CD4-positive, alpha-beta T cell treated with Interleukin-2 at 100 ng/mL for 4 hours (primary cell): ENCODE measurements around the gene PRF1.
"Not testable (repeated sequence)": the region's sequence is repeated elsewhere in the genome, so short reads cannot be mapped to it uniquely, and the experiment has no call there.

Source experiments
- DNase-seq: peaks from one replicate; pipeline ENCODE4 v3.0.0-alpha.2; 2020; ENCODE audit warnings: low spot score

Gene PRF1

DNA sequence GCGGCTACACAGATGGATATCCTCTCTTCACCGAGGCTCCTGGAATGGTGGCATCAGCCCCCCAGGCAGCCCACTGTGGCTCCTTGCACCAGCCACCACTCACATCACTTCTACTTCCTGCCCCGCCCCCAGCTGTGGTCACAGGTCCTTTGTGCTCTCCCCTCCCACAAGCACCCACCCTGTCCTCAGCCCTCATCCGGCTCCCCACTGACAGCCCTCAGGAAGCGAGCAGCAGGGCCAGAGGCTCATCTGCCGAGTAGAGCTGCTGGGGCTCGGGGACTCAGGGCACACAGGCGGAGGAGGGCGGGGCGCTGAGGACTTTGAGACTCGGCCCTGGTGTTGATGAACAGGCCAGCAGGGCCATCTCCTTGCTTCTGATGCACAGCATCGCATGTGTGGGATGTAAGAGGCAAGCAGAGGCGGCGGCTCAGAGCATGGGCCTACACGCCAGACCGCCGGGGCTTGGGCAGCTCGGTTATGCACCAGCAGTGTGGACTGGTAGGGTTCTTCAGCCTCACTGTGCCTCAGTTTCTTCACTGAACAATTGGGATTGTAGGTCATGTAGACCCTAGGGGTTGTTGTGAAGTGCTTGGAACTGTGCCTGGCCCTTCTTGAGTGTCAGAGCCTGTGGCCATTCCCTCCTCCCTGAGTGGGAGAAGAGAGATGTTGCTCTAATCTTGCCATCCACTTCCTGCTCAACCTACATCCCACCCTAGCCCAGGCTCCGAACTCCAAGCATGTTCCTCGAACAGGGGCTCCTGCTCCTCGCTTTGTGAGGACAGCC, at the start of gene PRF1:
Gene PRF1 (minus strand): TSS at position 77 of the 784 bp plus-strand sequence. CDS start 1,839 bp downstream, outside the sequence.
- peak; percentile 80 for DNase-seq

DNA sequence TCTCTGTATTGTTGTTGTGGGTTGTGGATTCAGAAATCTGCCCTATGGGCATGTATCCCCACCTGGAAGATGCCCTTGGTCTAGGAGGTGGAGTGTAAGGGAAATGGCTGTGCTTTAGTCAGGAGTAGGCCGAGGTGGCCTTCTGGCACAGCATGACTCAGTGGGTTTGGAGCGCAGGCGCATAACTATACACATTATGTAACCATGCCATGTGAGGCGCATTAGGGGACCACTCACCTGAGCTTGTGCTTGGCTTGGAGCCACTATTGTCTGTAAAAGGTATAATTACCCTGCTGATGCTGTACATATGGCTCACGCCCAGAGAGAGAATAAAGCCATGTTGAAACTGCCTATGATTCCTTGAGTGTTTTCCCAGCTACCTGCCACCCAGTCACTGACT, 49.1 kb upstream of the PRF1 start:
- no peak for DNase-seq

DNA sequence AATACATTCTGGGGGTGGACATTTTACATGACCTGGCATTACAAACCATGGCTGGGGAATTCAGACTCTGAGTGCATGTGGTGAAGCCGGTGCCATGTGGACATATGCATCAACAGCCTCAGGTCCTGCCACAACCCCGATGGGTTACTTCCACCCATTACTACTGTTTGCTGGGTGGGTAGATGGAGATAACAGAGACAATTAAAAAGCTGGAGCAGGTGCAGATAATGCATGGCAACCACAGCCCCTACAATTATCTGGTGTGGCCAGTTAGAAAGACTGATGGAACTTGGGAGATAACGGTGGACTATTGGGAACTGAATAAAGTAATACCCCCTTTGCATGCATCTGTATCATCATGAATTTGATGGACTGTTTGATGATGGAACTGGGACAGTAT, 48.2 kb upstream of the PRF1 start:
- no peak for DNase-seq

DNA sequence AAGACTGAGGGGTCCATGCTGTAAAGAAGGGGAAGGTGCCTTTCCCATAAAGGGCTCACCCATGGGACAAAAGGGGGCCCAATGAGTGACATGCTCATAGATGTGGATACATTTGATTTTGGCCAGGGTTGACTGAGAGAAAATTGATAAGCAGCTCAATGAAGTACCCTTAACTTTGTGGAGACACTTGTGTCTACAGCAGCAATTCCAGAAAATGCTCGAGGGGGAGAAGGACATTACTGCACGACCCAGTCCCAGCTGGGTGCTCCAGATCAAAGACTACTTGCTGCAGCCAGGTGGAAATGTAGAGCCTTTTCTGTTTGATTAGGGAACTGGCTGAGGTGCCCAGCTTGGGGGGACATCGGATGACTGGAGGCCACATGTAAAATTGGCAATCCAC, 47.6 kb upstream of the PRF1 start:
- no peak for DNase-seq

DNA sequence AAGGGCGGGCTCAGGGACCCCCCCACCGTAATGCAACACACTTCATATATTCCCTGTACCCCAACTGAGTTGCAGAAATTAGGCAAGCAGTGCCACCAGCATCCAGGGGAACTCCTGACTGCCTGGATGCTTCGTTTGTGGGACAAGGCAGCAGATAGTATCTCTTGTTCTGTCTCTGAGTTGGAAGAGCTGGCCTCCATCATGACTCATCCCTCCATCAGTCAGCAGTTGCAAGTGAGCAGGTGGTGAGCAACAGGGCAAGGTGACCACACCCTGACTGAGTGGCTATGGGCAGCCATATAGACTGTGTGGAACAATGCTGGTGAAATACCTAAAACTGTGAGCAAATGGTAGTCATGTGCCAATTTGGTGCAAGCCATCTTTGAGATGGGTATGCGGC, 47.0 kb upstream of the PRF1 start:
- DNase-seq = no peak

DNA sequence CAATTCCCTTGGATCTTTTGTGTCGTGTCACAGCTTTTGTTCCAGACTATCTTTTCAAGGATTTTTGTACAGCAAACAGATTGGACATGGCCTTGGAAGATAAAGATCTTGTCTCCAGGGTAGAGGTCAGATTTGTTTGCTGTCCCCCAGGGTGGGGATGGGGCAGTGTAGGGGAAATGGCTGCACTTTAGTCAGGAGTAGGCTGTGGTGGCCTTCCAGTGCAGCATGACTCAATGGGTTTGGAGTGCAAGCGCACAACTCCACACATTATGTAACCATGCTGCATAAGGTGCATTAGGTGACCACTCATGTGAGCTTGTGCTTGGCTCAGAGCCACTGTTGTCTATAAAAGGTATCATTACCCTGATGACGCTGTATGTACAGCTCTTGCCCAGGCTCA, 45.9 kb upstream of the PRF1 start:
- no peak for DNase-seq

DNA sequence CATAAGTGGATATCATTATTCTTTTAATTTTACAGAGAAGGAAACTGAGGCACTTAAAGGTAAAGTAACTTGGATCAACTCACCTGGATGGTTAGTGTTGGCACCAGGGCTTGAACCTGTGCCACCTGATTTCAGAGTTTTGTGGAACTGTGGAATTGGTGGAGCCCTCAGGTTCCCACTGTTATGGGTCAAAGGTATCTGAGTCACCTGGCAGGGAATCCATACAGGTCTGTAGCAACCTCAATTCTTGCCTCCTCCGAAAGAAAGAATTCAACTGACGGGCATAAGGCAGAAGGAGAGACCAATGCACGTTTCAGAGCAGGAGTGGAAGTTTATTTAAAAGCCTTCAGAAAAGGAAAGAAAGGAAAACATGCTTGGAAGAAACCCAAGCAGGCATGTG, 44.5 kb upstream of the PRF1 start:
- no peak for DNase-seq

DNA sequence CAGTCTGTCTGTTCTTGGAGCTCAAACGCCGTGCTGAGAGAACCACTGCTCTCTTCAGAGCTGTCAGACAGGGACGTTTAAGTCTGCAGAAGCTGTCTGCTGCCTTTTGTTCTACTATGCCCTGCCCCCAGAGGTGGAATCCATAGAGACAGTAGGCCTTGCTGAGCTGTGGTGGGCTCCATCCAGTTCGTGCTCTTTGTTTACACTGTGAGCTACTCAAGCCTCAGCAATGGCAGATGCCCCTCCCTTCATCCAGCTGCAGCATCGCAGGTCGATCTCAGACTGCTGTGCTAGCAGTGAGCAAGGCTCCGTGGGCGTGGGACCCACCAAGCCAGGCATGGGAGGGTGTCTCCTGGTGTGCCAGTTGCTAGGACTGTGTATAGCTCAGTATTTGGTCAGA, 42.4 kb upstream of the PRF1 start:
- not testable (repeated sequence) for DNase-seq

DNA sequence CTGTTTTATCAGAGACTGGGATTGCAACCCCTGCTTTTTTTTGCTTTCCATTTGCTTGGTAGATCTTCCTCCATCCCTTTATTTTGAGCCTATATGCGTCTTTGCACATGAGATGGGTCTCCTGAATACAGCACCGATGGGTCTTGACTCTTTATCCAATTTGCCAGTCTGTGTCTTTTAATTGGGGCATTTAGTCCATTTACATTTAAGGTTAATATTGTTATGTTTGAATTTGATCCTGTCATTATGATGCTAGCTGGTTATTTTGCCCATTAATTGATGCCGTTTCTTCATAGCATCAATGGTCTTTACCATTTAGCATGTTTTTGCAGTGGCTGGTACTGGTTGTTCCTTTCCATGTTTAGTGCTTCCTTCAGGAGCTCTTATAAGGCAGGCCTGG, 40.7 kb upstream of the PRF1 start:
- not testable (repeated sequence) for DNase-seq

DNA sequence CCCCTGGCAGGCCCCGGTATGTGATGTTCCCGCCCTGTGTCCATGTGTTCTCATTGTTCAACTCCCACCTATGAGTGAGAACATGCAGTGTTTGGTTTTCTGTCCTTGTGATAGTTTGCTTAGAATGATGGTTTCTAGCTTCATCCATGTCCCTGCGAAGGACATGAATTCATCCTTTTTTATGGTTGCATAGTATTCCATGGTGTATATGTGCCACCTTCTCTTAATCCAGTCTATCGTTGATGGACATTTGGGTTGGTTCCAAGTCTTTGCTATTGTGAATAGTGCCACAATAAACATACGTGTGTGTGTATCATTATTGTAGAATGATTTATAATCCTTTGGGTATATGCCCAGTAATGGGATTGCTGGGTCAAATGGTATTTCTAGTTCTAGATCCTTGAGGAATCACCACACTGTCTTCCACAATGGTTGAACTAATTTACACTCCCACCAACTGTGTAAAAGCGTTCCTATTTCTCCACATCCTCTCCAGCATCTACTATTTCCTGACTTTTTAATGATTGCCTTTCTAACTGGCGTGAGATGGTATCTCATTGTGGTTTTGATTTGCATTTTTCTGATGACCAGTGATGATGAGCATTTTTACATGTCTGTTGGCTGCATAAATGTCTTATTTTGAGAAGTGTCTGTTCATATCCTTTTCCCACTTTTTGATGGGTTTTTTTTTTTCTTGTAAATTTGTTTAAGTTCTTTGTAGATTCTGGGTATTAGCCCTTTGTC, 37.3 kb upstream of the PRF1 start:
- DNase-seq = not testable (repeated sequence)

DNA sequence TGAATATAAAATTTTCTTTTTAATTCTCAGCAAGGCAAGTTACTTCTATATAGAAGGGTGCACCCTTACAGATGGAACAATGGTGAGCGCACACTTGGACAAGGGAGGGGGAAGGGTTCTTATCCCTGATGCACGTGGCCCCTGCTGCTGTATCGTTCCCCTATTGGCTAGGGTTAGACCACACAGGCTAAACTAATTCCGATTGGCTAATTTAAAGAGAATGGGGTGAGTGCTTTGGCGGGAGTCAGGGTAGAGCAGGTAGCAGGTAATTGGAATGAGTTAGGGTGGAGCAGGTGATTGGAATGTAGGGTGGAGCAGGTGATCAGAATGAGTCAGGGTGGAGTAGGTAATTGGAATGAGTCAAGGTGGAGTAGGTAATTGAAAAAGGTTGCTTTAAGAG, 32.0 kb upstream of the PRF1 start:
- not testable (repeated sequence) for DNase-seq

DNA sequence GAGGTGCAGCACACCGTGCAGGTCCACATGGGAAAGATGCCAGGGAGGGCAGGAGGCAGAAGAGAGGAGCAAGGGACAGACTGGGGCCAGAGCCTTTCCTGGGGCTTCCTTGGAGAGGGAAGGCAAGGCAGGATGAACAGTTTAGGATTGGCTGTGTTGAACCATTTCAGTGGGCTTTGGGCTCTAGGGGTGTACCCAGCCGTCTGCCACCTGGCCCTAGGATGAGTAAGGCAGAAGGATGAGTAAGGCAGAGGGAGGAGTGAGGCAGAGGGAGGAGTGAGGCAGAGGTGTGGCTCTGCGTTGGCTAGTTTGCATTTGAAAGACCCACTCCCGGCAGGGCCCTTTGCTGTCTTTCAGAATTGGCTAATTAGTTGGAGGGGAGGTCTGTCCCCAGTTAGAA, 31.5 kb upstream of the PRF1 start:
- no peak for DNase-seq

DNA sequence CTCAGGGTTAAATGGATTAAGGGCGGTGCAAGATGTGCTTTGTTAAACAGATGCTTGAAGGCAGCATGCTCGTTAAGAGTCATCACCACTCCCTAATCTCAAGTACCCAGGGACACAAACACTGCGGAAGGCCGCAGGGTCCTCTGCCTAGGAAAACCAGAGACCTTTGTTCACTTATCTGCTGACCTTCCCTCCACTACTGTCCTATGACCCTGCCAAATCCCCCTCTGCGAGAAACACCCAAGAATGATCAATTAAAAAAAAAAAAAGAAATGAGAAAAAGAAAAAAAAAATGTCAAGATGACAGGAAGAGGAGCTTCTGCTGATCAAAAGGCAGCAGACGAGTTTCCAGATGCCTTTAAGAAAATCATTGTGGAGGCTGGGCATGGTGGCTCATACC, 29.2 kb upstream of the PRF1 start:
- not testable (repeated sequence) for DNase-seq

DNA sequence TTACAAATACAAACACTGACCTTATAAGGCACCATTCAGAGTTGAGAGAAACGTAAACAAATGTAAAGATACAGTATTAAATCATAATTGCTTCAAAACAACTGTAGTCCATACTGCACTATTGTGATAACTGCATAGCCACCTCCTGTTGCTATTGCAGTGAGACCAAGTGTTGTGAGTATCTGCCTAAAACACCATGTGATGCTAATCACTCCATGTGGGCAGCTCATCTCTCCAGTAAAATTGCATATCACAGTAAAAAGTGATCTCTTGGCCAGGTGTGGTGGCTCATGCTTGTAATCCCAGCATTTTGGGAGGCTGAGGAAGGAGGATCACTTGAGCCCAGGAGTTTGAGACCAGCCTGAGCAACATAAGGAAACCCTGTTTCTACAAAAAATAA, 26.8 kb upstream of the PRF1 start:
- no peak for DNase-seq

DNA sequence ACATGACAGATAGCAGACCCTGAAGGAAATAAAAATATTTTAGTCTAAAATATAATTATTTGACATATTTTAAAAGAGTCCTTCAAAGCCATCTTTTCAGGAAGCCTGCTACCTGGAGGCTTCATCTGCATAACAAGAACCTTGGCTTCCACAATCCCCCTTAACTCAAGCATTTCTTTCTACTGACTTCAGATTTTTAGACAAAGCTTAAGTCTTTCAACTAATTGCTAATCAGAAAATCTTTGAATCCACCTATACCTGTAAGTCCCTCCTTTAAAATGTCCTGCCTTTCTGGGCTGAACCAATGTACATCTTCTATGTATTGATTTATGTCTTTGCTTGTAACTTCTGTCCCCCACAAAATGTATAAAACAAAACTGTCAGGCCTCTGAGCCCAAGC, 23.5 kb upstream of the PRF1 start:
- no peak for DNase-seq

DNA sequence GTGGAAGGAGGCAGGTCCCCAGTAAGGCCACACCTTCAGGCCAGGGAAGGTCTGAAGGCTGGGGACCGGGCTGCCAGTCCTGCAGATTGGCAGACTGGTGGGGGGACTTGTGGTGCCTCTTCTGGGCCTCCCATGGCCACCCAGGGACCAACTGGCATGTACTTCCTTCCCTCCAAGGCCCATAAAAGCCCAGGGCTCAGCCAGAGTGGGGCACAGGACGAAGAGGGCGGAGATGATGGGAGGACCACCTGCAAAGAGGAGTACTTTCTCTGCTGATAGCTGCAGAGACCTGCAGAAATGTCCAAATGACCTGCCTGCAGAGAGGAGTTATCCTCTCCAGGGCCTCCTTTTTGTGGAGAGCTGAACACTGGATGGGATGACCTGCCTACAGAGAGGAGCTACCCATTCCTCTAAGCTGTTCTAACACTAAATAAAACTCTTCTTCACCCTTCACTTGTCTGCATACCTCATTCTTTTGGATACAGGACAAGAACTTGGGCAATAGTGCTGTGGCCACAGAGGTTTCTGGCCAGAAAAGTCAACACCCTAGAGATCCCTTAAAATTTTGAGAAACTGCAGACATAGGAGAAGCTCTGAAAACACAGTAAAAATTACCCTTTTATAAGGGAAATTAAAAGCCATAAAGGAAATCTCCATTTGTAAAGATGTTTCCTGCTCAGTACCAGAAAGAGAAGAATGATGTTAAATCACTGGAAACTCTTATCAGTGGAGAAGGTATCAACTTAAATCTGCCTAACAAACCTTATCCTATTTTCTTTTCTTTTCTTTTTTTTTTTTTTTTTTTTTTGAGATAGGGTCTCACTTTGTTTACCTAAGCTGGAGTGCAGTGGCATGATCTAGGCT, 20.7 kb upstream of the PRF1 start:
- no peak for DNase-seq

DNA sequence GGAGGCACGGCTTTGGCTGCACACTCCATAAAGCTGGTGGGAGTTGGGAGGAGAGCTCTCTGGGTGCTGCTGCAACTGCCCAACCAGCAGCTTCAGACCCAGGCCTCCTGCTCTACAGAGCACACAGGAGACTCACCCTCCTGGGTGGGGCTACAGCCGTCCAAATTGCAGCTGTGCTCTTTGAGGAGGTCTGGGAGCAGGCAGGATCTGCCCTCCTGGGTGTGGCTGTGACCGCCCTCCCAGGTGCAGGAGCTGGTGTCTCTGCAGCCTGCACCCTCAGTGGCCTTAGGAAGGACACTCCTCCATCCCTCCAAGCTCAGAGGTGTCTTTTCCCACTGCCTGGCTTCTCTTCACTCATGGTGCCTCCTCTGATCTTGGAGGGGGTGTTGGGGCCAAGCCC, 20.0 kb upstream of the PRF1 start:
- no peak for DNase-seq

DNA sequence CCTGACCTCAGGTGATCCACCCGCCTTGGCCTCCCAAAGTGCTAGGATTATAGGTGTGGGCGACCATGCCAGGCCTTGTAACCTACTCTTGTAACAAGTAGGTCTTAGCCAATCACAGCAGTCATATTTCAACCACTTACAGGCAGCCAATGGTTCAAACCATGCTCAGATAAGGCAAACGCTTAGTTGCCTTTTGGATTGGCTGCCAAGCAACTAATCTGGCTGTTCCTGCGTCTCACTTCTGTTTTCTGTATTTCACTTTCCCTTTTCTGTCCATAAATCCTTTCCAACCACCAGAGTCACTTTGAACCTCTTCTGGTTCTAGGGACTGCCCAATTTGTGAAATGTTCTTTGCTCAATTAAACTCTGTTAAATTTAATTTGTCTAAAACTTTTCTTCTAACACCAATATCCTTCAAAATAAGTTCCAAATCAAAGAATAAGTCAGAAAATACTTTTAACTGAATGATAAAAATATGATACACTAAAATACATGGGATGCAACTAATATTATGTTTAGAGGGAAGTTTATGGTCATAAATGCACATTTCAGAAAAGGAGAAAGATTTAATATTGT, 19.1 kb upstream of the PRF1 start:
- DNase-seq = no peak

DNA sequence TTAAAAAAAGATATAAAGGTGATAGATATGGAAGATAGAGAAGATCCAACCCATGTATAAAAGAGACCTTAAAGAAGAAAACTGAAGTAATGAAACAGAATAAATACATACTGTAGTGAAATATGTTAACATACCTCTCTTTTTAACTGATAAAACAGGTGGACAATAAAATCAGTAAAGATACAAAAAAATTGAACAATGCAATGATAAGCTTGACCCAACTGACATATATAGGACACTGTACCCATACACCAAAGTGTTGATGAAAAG, 17.4 kb upstream of the PRF1 start:
- no peak for DNase-seq

DNA sequence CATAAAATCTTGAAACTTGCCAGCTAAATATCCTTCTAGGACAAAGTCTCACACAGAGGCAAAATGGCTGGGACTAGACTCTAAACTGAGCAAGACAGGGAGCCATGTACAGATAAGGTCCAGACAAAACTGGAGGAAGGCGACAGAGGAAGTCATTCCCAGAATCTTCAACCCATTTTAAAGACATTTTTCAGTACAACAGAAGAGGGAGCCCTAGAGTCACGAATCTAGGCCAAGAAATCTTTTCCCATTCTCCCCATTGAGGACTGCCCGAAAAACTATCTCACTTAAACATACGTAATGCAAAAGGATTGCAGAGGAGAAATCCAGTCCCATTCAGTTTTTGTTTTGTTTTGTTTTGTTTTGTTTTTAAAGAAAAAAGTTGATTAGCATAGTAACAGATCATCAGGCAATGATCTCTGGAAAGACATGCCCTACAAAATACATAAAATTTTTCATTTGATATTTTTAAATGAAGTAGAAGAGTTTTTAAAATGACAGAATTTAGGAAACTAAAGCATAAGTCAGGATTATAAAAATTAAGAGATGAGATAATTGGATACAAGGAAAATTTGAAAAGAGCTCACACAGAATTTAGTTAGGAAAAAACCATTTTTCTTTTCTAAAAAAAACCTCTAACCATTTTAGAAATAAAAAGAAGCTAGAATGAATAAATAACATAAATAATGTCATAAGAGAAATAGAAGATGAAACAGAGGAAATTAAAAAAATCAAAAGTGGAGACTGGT, 16.9 kb upstream of the PRF1 start:
- no peak for DNase-seq

DNA sequence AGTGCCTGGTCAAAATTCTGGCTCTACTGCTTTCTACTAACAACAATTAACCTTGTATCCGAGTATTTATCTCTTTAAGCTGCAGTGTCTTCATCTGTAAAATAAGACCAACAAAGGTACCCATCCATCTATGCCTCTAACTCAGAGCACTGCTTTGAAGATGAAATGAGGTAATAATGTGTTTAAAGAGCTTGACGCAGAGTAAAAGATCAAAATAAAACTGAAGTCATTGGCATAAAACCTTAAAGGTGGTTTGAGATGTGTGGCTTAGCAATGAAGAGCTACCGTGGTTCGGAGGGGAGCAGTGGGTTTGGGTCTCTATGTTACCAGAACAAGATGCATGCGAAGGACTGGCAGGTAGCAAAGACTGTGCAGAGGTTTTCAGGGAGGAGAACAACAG, 16.1 kb upstream of the PRF1 start:
- no peak for DNase-seq
